Fibroblast of skin of scalp (primary cell): ENCODE results near the gene MPL. TPM values are rescaled to one million over a fixed set of nuclear protein-coding genes. Genes with fewer than 3 reads are reported as not detected.

Experiments
- DNase-seq: peaks from one replicate; pipeline ENCODE4 v3.0.0-alpha.2; 2013
- polyA plus RNA-seq, 2 experiments: library from polyadenylated mRNA; unstranded; fragments of 120-200 nt; gene quantifications; one replicate each; pipeline ENCODE4 v1.2.1, GENCODE V29; 2013; ENCODE audit not compliant: insufficient read length in 2 of 2

Gene MPL
- polyA plus RNA-seq (2013, experiment 1 of 2; ENCODE audit: insufficient read length) = 0.16 TPM
- not detected for polyA plus RNA-seq (2013, experiment 2 of 2; ENCODE audit: insufficient read length)

DNA sequence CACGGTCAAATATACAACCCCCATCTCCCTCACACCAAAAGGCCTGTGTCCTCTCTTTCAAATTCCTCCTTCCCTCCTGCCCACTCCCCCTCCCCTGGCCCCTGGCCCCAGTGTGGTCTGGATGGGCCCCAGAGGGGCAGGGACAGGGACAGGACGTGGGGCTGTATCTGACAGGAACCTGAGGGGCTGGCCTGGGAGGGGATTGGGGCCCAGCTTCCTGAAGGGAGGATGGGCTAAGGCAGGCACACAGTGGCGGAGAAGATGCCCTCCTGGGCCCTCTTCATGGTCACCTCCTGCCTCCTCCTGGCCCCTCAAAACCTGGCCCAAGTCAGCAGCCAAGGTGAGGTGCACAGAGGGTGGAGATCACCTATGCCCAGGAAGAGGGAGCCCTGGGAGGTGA is at the start of gene MPL:
TSS of gene MPL (plus strand) at position 231 of the 400 bp plus-strand sequence. CDS start at position 262, 31 bp downstream.
- no peak for DNase-seq

DNA sequence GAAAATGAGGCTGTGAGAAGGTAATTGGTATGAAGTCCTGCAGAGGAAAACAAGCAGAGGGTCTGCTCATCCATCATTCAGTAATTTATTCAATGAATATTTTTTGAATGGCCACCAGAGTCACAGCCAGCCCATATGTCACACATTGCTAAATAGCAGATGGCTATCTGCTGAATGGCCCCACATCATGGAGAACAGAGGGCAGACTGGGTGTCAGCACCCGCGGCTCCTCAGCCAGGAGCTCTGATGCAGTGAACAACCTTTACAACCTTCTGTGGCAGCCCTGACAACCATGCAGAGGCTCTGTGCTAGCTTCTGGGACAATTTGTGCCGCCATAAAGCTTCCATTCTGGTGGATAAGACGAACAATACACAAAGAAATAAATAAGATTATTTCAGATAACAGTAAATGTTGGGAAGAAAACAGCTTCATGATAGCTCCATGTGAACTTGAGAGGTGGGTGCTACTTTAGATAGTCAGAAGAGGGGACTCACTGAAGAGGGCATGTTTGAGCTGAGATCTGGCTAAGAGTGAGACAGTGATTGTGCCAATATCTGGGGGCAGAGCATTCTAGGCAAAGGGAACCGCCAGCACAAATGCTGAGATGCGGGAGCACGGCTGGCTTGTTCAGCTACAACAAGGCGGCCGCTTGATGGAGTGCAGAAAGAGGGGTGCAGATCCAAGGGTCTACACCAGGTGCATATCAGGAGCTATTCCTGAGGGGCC is 49.4 kb upstream of the MPL start:
- no peak for DNase-seq

DNA sequence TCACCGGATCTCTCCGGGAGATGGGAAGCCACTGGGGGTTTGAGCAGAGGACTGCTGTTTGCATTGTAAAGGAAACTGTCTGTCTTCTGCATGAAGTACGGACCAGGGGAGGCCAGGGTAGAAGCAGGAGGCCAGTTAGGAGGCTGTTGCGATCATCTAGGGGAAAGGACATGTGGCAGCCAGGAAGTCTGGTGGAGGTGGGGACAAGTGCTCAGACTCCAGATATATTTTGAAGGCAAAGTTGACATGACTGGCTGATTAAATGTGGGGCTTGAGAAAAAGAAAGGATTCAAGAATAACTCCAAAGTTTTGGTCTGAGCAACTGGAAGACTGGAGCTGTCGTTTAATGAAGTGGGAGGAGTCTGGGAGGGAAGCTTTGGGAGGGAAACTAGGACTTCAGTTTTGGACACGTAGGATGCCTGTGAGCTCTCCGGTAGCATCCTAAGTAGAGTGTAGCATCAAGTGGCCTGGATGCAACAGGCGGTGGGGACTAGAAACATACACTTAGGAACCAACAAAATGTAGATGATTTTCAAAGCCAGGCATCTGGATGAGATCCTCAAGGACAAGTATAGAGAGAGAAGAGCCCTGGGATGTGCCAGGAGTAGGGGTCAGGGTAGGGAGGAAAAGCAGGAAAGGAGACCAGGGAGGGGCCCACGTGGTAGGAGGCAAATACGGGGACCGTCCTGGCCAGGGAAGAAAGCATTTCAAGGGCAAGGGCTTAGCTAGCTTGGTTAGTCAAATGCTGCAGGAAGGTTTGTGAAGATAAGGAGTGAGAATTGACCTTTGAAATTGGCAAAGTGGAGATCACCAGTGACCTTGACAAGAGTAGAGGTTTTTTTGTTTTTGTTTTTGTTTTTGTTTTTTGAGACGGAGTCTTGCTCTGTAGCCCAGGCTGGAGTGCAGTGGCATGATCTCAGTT is 48.6 kb upstream of the MPL start:
- no peak for DNase-seq

DNA sequence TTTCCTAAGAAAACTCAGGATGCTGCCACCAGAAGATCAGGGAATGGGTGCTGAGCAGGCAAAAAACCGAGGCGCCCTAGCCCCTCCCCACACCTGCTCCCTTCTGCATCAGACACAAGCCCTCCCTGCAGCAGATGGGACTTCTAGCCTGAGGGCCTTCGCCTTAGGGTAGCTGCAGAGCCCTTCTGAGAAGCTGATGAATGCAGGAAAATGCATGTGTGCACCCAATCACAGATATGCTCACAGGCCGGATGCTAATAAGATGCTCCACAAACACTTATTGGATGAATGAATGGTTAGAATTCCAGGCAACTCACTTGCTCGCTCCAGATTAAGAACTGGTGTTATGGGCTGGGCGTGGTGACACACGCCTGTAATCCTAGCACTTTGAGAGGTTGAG is 45.4 kb upstream of the MPL start:
- DNase-seq = no peak

DNA sequence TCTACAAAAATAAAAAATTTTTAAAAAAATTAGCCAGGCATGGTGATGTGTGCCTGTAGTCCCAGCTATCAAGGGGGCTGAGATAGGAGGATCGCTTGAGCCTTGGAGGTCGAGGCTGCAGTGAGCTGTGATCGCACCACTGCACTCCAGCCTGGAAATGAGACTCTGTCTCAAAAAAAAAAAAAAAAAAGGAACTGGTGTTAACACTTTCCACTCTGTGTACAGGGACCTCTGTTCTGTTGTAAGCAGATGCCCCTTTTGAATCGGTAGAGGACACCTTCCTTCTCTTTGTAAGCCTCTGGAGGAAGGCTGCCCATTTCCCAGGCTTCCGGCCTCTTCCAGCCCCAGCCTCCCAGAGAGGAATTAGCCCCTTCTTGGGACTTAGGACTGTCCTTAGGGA is 44.9 kb upstream of the MPL start:
- DNase-seq = no peak

DNA sequence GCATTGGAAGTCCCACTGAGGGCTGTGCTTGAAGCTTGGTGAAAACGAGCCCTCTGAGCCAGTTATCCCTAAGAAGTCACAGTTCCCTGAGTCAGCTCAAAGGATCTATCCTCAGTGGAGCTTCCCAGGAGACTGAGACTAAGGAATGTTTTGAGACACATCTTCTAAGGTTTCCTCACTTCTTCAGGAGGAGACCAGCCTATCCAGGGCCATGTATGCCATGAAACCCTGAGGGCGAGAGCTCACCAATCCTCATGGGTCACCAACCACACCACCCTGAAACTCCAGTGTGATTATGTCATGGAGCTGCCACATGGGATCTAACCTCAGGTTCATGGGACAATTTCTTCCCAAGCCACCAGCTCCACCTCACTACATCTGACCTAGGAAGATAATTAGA is 44.4 kb upstream of the MPL start:
- no peak for DNase-seq

DNA sequence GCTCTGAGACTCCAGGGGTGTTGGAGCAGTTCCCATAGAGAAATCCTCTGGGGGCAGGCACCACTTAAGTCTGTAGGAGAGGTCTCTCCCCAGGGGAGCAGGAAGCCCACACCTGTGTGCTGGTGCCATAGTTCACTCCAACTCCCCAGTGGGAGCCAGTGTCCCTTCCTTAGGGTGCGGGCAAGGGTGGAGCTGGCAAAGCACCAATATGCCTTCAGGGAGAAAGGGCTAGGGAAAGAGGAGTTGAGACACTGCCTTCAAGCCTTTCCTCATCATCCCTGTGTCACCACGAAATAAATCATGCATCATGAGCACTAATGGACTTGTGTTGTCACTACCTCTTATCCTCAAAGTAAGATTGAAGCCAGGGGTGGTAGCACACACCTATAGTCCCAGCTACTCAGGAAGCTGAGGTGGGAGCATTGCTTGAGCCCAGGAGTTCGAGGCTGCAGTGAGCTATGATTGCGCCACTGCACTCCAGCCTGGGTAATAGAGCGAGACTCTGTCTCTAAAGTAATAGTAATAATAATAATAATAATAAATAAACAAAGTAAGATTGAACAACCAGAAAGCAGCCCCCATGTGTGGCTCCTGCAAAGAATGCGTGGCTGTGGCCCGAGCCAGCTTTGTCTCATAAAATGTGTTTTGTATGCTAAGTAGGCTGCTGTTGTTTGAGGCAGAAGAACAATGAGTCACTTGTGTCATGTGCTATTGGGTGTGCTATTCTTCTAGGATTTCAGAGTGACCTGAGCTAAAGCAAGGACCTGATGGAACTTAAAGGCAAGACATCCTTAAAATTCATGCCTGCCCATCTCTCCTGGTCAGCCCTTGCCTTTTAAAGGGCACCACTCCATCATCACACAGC is 43.5 kb upstream of the MPL start:
- peak; percentile 12 for DNase-seq

DNA sequence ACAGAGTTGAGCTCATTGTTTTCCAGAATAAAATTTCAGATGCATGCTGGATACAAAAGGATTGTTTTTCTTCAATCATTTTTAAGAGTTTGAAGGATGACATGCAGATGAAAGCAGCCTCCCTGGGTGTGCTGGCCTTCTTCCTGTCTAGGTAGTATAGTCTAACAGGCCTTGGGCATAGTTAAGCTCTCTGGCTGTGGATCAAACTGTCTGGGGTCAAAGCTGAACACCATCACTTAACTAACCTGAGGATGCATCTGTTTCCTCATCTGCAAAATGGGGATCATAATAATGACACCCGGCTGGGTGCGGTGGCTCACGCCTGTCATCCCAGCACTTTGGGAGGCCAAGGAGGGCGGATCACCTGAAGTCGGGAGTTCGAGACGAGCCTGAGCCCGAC is 42.9 kb upstream of the MPL start:
- no peak for DNase-seq

DNA sequence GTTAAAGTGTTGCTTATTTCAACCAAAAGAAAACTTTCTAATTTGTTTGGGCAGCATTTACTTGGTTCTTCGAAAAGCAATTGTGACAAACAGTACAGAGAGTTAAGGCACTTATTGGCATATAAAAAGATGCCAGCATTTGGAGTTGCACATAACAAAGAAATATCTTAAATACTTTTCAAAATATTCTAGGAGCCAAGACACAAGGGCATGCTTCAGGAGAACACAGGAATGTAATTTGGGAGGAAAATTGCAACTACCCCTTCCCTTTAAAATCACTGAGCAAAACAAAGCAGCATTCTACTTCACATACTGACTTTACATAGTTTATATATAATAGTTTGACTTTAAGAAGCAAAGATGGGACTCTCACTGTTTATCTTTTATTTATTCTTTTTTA is 41.4 kb upstream of the MPL start:
- peak; percentile 15 for DNase-seq

DNA sequence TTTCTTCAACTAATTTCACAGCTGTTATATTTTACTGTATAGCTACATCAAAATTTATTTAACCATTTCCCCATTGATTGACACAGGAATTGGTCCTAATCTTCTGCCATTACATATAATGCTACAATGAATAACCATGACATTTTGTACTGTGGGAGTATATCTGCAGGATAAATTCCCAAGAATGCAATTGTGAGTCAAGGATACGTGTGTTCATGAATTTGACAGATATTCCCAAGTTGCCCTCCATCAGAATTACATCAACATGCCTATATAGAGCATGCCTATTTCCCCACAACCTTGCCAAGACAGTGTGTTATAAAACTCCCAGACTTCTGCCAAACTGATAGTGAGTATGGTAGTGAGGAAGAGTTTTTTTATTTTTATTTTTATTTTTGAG is 39.6 kb upstream of the MPL start:
- DNase-seq = no peak

DNA sequence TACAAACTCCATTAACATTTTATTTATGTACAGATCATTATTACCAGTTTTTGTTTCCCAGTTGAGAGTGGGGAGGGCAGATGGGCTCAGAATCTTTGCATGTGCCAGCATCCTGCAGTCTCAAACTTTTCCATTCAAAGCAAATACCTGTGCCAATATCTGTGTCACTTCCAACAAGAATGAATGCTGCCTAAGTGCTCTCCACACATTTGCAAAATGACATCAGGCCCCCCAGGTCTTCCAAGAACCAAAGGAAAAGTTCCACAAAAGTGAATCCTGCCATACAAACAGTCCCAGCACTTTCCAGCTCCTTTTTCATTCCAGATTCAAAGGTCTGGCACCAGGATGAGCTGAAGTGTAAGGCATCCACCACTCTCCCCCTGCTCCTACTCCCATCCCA is 38.5 kb upstream of the MPL start:
- no peak for DNase-seq

DNA sequence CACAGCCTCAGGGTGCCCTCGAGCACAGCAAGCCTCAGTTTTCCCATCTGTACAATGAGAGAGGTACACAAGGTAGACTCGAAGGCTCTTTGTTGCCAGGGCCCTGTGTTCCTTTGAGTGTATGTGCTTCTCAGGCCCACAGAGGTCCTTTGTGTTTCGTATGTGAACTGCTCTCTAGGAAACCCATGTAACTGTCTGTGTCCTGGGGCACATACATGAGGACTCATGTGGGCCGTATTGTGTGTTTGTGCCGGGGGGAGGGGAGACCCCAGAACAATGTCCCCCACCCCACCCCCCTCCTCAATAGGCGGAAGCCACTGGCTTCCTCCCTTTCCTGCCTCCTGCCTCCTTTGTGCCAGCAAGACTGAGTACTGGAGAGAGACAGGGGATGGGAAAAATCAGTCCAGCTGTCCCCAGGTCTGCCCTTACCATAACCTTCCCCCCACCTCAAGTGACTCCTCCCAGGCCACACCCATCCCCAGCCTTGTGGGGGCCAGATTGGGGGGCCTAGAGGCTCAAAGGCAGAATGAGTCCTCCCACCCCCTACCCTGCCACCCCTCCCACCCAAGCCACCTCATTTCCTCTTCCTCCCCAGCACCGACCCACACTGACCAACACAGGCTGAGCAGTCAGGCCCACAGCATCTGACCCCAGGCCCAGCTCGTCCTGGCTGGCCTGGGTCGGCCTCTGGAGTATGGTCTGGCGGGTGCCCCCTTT is 37.1 kb upstream of the MPL start, which contains the start of gene TIE1:
TSS of gene TIE1 (plus strand) at position 605 of the 717 bp plus-strand sequence. CDS start at position 695, 90 bp downstream.
- DNase-seq = no peak

DNA sequence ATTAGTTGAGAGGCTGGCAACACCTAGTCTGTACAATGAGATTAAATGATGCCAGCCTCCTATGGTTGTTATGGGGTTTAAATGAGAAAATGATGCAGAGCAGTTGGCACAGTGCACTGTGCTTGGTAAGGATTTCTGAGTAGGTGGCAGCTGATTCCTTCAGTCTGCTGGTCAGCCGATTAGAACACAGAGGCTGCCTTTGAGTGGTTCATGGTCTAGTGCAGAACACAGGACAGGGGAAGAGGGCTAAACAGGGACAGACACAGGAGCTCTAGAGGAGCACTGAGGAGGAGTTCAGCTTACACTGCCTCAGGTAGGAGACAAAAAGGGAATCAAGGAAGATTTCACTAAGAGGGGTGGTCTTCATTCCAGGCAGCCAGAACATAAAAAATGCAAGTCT is 35.4 kb upstream of the MPL start:
- DNase-seq = no peak

DNA sequence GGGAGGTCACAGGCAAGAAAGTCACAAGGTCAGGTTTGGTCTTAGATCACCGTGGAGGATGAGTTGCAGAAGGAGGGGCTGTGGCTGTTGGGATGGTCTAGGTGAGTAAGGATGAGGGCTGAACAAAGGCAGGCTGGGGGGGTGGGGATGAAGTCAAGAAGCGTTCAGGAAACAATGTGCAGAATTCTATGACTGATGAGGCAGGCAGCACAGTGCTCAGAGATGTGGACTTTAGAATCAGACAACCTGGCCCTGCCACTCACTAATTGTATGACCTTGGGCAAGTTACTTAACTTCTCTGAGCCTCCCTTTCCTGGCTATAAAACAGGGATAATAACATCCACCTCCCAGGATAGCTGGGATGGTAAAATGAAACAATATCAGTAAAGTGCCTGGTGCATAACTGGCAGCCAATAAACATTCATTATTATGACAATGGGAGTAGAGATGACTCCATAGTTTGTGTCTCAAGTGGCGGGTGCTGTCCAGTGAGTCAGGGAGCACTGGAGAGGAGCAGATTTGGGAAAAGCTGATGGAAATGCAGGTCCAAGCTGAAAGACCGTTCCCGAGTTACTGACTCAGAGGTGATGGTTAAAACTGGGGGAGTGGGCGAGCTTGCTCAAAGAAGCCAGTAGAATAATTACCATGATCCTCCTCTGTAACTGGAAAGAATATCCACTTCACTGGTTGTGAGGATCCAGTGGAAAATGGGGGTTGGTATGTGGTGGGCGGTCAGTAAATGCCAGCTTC is 34.7 kb upstream of the MPL start:
- no peak for DNase-seq

DNA sequence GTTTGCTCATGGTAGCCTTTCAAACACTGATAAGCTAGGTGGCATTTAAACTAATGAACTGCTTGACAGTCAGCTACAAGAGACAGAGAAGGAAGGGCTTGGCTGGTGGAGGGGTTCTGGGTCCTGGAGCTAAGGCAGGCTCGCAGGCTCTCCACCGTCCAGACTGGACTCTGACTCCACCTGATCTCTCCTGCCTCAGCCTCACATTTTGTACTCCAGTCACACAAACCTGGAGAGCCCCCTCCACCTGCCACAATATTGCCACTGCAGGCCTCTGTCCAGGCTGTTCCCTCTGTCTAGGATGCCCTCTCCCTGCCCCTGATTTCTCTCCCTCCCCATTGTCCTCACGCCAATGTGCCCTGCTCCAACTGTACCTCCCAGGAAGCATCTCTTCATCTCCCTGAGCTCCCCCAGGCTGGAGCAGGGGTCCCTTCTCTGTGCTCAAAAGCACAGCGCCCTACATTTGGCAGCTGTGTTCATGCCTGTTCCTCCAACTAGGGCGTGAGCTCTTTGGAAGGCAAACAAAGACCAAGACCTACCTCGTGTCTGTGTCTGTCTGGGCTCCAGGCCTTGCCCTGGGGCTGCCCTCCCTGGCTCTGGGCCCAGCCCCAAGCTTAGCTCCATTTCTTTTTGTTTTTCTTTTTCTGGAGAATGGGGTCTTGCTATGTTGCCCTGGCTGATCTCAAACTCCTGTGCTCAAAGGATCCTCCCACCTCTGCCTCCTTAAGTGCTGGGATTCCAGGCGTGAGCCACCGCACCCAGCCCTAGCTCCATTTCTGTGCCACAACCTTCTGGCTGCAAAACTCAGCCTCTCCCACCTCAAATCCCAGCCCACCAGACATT is 33.9 kb upstream of the MPL start:
- no peak for DNase-seq

DNA sequence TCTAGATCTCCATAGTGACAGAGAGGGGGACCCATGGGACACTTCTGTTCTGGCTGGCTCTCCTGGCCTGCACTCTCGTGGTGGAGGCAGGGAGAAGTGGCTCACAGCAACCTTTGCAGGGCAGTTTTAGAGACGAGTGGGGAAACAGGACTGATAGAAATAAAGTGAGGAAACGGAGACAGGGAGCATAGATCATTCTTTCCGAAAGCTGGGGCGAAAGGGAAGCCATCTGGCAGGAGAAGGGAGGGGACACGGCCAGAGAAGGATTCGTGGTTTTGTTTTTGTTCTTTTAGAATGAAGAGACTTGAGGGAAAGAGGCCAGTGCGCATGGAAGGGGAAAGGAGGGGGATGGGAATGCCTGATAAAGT is 33.3 kb upstream of the MPL start:
- no peak for DNase-seq

DNA sequence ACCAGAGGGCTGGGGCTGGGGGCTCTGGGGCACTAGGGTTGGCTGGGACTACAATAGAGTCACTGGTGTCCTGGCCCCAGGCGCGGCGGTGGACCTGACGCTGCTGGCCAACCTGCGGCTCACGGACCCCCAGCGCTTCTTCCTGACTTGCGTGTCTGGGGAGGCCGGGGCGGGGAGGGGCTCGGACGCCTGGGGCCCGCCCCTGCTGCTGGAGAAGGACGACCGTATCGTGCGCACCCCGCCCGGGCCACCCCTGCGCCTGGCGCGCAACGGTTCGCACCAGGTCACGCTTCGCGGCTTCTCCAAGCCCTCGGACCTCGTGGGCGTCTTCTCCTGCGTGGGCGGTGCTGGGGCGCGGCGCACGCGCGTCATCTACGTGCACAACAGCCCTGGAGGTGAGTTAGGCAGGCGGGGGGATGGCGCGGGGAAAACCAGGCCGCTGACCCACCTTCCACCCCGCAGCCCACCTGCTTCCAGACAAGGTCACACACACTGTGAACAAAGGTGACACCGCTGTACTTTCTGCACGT is 32.8 kb upstream of the MPL start:
- no peak for DNase-seq

DNA sequence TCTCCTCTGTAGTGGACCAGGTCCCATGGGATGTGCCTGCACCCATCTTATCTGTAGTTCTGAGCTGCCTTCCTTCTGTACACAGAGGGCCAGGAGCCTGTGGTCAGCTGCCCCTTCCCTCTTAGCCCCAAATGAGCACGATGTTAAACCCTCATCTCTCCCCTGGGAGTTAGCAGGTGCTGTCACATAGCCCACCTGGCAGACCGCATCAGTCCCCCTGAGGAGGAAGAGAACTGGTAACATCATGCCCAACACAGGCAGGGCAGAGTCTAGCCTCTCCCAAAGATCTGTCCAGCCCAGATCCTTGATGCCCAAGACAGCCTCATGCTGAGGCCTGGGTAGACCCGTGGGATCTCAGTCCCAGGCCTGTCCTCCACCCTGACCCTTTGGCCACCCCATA is 32.2 kb upstream of the MPL start:
- no peak for DNase-seq

DNA sequence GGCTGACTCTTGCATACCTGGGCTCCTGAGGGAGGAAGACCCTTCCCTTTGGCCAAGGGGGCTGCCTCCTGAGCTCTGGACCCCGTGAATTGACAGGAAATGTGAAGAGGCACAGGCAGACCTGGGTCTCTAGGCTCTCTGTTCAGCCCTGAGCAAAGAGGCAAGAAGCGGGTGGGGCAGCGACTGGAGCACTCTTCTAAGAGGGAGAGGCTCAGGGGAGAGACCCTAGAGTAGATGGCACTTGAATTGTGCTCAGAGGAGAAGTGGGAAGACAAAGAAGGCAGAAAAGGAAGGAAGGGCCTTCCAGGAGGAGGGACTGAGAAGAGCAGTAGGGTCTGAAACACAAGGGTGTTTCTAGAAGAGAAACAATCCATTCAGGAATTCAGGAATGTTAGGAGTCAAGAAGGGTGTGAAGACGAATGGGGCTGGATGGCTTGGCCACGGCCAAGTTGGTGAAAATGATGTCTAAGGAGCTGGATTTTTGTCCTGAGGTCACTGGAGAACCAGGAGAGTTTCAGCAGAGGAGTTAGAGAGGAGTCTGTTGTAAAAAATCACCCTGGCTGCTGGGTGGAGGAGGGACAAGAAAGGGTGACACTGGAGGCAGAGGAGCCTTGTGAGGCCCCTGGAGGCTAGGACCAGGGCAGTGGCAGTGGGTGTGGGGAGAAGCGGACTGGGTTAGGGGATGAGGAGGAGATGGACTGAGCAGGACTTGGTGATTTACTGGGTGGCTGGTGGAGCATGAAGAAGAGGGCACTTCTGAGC is 31.5 kb upstream of the MPL start:
- DNase-seq = no peak
